Astrocyte of the spinal cord (primary cell): Measurements from ENCODE around the gene THAP11.
"Not testable (repeated sequence)": the region's sequence is repeated elsewhere in the genome, so short reads cannot be mapped to it uniquely, and the experiment has no call there.

Experiments used
- DNase-seq: peaks from one replicate; pipeline ENCODE4 v3.0.0; 2011; ENCODE audit warnings: low read depth, low spot score
- H3K4me3 ChIP-seq: 2 replicates; pipeline ENCODE4 v1.5.1; 2011; ENCODE audit warnings: low read depth, mild to moderate bottlenecking, low read length, moderate library complexity
- CTCF ChIP-seq: IDR thresholded peaks from 2 replicates; pipeline ENCODE4 v1.5.1; 2012; ENCODE audit warnings: low read depth, mild to moderate bottlenecking, low read length, inconsistent platforms
- in situ Hi-C: cut with HindIII; loops from 2 replicates; pipeline ENCODE4 v1.10.0; 2017; ENCODE audit warnings: low sequenced_read_pairs

THAP11 gene

GRCh38 chr16:67833415-67834241, 8.5 kb upstream of the THAP11 start:
- peak; percentile 86 for DNase-seq
- in situ Hi-C loops: no loop called here
- peak overlapping the region; percentile 67 for H3K4me3 ChIP-seq
- no peak for TF ChIP-seq CTCF

DNA sequence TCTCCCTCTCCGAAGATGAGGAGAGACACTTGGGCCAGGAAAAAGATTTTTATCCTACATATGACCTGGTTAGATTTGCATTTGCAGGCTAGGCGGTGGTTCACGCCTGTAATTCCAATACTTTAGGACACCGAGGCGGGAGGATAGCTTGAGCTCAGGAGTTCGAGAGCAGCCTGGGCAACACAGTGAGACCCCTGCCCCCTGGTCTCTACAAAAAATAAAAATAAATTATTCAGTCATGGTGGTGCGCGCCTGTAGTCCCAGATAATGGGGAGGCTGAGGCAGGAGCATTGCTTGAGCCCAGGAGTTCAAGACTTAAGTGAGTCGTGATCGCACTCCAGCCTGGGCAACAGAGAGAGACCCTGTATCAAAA, 7.9 kb upstream of the THAP11 start:
- no peak for TF ChIP-seq CTCF
- in situ Hi-C loops: no loop called here
- no peak for DNase-seq
- H3K4me3 ChIP-seq: peak overlapping the region; percentile 67

DNA sequence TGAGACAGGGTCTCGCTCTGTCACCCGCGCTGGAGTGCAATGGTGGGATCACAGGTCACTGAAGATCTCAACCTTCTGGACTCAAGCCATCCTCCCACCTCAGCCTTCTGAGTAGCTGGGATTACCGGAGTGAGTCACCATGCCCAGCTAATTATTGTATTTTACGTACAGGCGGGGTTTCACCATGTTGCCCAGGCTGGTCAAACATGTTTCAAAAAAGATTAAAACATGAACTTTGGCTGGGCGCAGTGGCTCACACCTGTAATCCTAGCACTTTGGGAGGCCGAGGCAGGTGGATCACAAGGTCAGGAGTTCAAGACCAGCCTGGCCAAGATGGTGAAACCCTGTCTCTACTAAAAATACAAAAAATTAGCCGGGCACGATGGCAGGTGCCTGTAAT, 4.9 kb upstream of the THAP11 start:
- in situ Hi-C loops, H3K4me3 ChIP-seq, DNase-seq: not testable (repeated sequence)

DNA sequence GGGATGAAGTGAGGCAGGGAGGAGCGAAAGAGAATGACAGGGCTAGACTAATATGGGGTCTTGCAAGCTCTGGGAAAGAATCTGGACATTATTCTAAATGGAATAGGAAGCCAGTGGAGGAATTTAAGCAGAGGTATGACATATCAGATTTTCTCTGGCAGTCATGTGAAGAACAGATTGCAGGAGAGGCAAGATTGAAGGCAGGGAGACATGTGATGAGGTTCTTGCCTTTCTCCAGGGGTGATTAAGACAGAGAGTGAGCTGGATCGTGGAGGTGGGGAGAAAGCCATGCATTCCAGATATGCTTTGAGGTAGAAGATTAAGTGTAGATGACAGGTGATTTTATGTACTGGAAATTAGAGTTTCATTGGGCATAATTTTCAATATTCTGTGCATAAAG, 4.3 kb upstream of the THAP11 start:
- no peak overlapping the region for H3K4me3 ChIP-seq
- in situ Hi-C loops: no loop called here
- TF ChIP-seq CTCF: no peak
- no peak for DNase-seq

GRCh38 chr16:67841198-67841815, 813 bp upstream of the THAP11 start:
- TF ChIP-seq CTCF: no peak
- in situ Hi-C loops: no loop called here
- H3K4me3 ChIP-seq: peak overlapping the region; percentile 90
- no peak for DNase-seq

GRCh38 chr16:67842509-67843342, 606 bp downstream of the THAP11 start:
- peak; percentile 58 for DNase-seq
- in situ Hi-C loops: no loop called here
- peak overlapping the region; percentile 90 for H3K4me3 ChIP-seq
- TF ChIP-seq CTCF: peak; percentile 46
